Esophagus muscularis mucosa (tissue), 3 donors: ENCODE data around the gene LOXL1.

Source experiments
- POLR2AphosphoS5 ChIP-seq, 2 donors: sonication (generic); formaldehyde crosslinking; IDR thresholded peaks; one replicate each; pipeline ENCODE4 v1.6.1; 2017; ENCODE audit warnings: antibody characterized with exemption in 2 of 2
- TF ChIP-seq, protein P1 (sequence below), 3 experiments: fragments of 200-600 bp in 2 of 3; fragments of 450-650 bp in 1 of 3; sonication (generic) in 2 of 3; IDR thresholded peaks; one replicate each; pipeline ENCODE4 v1.5.1; 2017 to 2019; ENCODE audit warnings: antibody characterized with exemption in 3 of 3, mild to moderate bottlenecking in 2 of 3, moderate library complexity in 1 of 3

GRCh38 chr15:73889762-73890124, 36.5 kb upstream of the LOXL1 start:
- no peak for TF ChIP-seq POLR2AphosphoS5 (IDR thresholded peaks at IDR 0.05)
- TF ChIP-seq, protein P1, sequence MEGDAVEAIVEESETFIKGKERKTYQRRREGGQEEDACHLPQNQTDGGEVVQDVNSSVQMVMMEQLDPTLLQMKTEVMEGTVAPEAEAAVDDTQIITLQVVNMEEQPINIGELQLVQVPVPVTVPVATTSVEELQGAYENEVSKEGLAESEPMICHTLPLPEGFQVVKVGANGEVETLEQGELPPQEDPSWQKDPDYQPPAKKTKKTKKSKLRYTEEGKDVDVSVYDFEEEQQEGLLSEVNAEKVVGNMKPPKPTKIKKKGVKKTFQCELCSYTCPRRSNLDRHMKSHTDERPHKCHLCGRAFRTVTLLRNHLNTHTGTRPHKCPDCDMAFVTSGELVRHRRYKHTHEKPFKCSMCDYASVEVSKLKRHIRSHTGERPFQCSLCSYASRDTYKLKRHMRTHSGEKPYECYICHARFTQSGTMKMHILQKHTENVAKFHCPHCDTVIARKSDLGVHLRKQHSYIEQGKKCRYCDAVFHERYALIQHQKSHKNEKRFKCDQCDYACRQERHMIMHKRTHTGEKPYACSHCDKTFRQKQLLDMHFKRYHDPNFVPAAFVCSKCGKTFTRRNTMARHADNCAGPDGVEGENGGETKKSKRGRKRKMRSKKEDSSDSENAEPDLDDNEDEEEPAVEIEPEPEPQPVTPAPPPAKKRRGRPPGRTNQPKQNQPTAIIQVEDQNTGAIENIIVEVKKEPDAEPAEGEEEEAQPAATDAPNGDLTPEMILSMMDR (IDR thresholded peaks at IDR 0.05), result no peak
